HepG2 (cell line): ENCODE data around the gene TNFAIP1. TPM values are rescaled to one million over a fixed set of nuclear protein-coding genes. Genes with fewer than 3 reads are reported as not detected.
A peak's percentile ranks its signal among the peaks of the same experiment; 100 is the strongest.

ENCODE experiments used
- ZNF256 ChIP-seq: sonication (generic); formaldehyde crosslinking; conservative IDR thresholded peaks from 2 replicates; pipeline ENCODE4 v1.4.0; 2020; ENCODE audit warnings: missing genetic modification reagents
- ZNF781 ChIP-seq: sonication (generic); formaldehyde crosslinking; IDR thresholded peaks from 2 replicates; pipeline ENCODE4 v1.5.1; 2020; ENCODE audit warnings: borderline replicate concordance, mild to moderate bottlenecking, missing genetic modification reagents; ENCODE audit errors: not compliant biosample characterization
- polyA plus RNA-seq, 8 experiments: library from polyadenylated mRNA; depleted of rRNA in 3 of 8; stranded (reverse) in 7 of 8; unstranded in 1 of 8; fragments of >200 nt; fragmentation: Illumina TruSeq in 4 of 8; extraction: Trizol in 4 of 8; gene quantifications; 2 replicates each; pipeline versions ENCODE4 v1.2.1 to v1.2.3, GENCODE V29; 2011 to 2016; ENCODE audit warnings: low read depth in 4 of 8, missing spikeins in 1 of 8, mixed read lengths in 1 of 8; ENCODE audit not compliant: insufficient read depth in 1 of 8
- total RNA-seq, 5 experiments: library from RNA; depleted of rRNA; stranded (reverse); fragments of >200 nt; fragmentation: Illumina TruSeq; extraction: Trizol; gene quantifications; 2 replicates each; pipeline ENCODE4 v1.2.3, GENCODE V29; 2016; ENCODE audit warnings: low read depth in 1 of 5
- TF ChIP-seq, protein P1 (sequence below): sonication (generic); formaldehyde crosslinking; IDR thresholded peaks from 2 replicates; pipeline ENCODE4 v1.4.0; 2020; ENCODE audit warnings: missing genetic modification reagents, borderline replicate concordance
- TF ChIP-seq, protein P2 (sequence below): sonication (generic); formaldehyde crosslinking; IDR thresholded peaks from 2 replicates; pipeline ENCODE4; 2020; ENCODE audit warnings: missing genetic modification reagents, mild to moderate bottlenecking, borderline replicate concordance
- TF ChIP-seq, protein P3 (sequence below): sonication (generic); formaldehyde crosslinking; IDR thresholded peaks from 2 replicates; pipeline ENCODE4 v1.4.0; 2020; ENCODE audit warnings: mild to moderate bottlenecking, missing genetic modification reagents, borderline replicate concordance
- TF ChIP-seq, protein P4 (sequence below): sonication (generic); formaldehyde crosslinking; IDR thresholded peaks from 2 replicates; pipeline ENCODE4 v1.4.0; 2020; ENCODE audit warnings: missing genetic modification reagents, mild to moderate bottlenecking, borderline replicate concordance
- TF ChIP-seq, protein P5 (sequence below): sonication (generic); formaldehyde crosslinking; IDR thresholded peaks from 2 replicates; pipeline ENCODE4 v1.8.1; 2023; ENCODE audit warnings: mild to moderate bottlenecking, missing genetic modification reagents

TNFAIP1 gene
- total and polyA plus RNA-seq, 2 of the 13 experiments (the other 11 are each of a cell fraction or from before 2014, with no cell fraction given): 17.5 to 40.6 TPM

DNA sequence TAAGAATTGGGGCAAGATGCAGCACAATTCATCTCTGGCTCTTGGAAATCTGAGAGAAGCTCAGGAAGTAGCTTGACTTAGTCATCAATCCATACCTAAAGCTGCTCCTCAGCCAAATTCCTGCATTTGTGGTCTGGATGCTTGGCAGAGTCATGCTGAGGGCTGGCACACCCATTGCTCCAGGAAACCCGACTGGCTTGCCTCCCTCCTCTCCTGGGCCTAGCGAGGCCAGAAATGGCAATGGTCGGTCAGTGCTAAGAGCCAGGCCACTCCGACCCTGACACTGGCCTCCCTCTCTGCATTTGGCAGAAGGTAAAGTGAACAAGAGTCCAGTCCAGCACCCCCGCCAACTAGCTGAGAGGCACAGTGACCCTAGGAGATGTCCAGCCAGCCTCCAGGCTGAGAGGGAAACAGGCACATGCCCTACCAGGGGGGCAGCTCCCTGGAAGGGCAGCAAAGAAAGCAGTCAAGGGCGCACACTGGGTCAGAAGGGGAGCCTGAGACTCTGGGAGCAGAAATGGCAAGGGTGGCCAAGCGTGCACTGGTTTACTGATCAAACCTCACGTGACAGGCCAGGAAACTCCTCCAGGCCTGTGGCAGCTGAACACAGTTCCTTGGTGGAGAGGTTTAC is 11.8 kb downstream of the TNFAIP1 start (continued):
- TF ChIP-seq, protein P1, sequence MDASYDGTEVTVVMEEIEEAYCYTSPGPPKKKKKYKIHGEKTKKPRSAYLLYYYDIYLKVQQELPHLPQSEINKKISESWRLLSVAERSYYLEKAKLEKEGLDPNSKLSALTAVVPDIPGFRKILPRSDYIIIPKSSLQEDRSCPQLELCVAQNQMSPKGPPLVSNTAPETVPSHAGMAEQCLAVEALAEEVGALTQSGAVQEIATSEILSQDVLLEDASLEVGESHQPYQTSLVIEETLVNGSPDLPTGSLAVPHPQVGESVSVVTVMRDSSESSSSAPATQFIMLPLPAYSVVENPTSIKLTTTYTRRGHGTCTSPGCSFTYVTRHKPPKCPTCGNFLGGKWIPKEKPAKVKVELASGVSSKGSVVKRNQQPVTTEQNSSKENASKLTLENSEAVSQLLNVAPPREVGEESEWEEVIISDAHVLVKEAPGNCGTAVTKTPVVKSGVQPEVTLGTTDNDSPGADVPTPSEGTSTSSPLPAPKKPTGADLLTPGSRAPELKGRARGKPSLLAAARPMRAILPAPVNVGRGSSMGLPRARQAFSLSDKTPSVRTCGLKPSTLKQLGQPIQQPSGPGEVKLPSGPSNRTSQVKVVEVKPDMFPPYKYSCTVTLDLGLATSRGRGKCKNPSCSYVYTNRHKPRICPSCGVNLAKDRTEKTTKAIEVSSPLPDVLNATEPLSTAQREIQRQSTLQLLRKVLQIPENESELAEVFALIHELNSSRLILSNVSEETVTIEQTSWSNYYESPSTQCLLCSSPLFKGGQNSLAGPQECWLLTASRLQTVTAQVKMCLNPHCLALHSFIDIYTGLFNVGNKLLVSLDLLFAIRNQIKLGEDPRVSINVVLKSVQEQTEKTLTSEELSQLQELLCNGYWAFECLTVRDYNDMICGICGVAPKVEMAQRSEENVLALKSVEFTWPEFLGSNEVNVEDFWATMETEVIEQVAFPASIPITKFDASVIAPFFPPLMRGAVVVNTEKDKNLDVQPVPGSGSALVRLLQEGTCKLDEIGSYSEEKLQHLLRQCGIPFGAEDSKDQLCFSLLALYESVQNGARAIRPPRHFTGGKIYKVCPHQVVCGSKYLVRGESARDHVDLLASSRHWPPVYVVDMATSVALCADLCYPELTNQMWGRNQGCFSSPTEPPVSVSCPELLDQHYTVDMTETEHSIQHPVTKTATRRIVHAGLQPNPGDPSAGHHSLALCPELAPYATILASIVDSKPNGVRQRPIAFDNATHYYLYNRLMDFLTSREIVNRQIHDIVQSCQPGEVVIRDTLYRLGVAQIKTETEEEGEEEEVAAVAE (CRISPR knock-in tag): no peak
- TF ChIP-seq, protein P2, sequence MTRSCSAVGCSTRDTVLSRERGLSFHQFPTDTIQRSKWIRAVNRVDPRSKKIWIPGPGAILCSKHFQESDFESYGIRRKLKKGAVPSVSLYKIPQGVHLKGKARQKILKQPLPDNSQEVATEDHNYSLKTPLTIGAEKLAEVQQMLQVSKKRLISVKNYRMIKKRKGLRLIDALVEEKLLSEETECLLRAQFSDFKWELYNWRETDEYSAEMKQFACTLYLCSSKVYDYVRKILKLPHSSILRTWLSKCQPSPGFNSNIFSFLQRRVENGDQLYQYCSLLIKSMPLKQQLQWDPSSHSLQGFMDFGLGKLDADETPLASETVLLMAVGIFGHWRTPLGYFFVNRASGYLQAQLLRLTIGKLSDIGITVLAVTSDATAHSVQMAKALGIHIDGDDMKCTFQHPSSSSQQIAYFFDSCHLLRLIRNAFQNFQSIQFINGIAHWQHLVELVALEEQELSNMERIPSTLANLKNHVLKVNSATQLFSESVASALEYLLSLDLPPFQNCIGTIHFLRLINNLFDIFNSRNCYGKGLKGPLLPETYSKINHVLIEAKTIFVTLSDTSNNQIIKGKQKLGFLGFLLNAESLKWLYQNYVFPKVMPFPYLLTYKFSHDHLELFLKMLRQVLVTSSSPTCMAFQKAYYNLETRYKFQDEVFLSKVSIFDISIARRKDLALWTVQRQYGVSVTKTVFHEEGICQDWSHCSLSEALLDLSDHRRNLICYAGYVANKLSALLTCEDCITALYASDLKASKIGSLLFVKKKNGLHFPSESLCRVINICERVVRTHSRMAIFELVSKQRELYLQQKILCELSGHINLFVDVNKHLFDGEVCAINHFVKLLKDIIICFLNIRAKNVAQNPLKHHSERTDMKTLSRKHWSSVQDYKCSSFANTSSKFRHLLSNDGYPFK: peak; percentile 16; the same call in 1 of the 2 replicates
- TF ChIP-seq, protein P3, sequence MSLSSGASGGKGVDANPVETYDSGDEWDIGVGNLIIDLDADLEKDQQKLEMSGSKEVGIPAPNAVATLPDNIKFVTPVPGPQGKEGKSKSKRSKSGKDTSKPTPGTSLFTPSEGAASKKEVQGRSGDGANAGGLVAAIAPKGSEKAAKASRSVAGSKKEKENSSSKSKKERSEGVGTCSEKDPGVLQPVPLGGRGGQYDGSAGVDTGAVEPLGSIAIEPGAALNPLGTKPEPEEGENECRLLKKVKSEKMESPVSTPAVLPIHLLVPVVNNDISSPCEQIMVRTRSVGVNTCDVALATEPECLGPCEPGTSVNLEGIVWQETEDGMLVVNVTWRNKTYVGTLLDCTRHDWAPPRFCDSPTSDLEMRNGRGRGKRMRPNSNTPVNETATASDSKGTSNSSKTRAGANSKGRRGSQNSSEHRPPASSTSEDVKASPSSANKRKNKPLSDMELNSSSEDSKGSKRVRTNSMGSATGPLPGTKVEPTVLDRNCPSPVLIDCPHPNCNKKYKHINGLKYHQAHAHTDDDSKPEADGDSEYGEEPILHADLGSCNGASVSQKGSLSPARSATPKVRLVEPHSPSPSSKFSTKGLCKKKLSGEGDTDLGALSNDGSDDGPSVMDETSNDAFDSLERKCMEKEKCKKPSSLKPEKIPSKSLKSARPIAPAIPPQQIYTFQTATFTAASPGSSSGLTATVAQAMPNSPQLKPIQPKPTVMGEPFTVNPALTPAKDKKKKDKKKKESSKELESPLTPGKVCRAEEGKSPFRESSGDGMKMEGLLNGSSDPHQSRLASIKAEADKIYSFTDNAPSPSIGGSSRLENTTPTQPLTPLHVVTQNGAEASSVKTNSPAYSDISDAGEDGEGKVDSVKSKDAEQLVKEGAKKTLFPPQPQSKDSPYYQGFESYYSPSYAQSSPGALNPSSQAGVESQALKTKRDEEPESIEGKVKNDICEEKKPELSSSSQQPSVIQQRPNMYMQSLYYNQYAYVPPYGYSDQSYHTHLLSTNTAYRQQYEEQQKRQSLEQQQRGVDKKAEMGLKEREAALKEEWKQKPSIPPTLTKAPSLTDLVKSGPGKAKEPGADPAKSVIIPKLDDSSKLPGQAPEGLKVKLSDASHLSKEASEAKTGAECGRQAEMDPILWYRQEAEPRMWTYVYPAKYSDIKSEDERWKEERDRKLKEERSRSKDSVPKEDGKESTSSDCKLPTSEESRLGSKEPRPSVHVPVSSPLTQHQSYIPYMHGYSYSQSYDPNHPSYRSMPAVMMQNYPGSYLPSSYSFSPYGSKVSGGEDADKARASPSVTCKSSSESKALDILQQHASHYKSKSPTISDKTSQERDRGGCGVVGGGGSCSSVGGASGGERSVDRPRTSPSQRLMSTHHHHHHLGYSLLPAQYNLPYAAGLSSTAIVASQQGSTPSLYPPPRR (CRISPR knock-in tag): peak; percentile 3; the same call in 1 of the 2 replicates
- no peak for TF ChIP-seq ZNF256
- TF ChIP-seq, protein P4, sequence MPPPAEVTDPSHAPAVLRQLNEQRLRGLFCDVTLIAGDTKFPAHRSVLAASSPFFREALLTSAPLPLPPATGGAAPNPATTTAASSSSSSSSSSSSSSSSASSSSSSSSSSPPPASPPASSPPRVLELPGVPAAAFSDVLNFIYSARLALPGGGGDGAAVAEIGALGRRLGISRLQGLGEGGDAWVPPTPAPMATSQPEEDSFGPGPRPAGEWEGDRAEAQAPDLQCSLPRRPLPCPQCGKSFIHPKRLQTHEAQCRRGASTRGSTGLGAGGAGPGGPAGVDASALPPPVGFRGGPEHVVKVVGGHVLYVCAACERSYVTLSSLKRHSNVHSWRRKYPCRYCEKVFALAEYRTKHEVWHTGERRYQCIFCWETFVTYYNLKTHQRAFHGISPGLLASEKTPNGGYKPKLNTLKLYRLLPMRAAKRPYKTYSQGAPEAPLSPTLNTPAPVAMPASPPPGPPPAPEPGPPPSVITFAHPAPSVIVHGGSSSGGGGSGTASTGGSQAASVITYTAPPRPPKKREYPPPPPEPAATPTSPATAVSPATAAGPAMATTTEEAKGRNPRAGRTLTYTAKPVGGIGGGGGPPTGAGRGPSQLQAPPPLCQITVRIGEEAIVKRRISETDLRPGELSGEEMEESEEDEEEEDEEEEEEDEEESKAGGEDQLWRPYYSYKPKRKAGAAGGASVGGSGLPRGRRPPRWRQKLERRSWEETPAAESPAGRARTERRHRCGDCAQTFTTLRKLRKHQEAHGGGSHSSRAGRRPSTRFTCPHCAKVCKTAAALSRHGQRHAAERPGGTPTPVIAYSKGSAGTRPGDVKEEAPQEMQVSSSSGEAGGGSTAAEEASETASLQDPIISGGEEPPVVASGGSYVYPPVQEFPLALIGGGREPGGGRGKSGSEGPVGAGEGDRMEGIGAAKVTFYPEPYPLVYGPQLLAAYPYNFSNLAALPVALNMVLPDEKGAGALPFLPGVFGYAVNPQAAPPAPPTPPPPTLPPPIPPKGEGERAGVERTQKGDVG (CRISPR knock-in tag): no peak
- TF ChIP-seq, protein P5, sequence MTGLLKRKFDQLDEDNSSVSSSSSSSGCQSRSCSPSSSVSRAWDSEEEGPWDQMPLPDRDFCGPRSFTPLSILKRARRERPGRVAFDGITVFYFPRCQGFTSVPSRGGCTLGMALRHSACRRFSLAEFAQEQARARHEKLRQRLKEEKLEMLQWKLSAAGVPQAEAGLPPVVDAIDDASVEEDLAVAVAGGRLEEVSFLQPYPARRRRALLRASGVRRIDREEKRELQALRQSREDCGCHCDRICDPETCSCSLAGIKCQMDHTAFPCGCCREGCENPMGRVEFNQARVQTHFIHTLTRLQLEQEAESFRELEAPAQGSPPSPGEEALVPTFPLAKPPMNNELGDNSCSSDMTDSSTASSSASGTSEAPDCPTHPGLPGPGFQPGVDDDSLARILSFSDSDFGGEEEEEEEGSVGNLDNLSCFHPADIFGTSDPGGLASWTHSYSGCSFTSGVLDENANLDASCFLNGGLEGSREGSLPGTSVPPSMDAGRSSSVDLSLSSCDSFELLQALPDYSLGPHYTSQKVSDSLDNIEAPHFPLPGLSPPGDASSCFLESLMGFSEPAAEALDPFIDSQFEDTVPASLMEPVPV (CRISPR knock-in tag): no peak
- TF ChIP-seq ZNF781 (CRISPR knock-in tag): no peak
